Mammary epithelial cell (primary cell): Measurements from ENCODE around the gene ZC3H14.

ENCODE experiments used
- CTCF ChIP-seq, 2 donors: IDR thresholded peaks in 1 of 2; conservative IDR thresholded peaks in 1 of 2; 2 replicates each; pipeline ENCODE4 v1.5.1; 2011 to 2012; ENCODE audit warnings: inconsistent platforms in 2 of 2, low read length in 2 of 2, mild to moderate bottlenecking in 2 of 2, control low read depth in 1 of 2, low read depth in 1 of 2; ENCODE audit not compliant: insufficient read depth in 1 of 2; ENCODE audit errors: extremely low read depth in 1 of 2
- EZH2 ChIP-seq: IDR thresholded peaks from 2 replicates; pipeline ENCODE4 v1.6.1; 2012; ENCODE audit warnings: low read length, inconsistent platforms, borderline replicate concordance

- no peak for TF ChIP-seq EZH2
- no peak for TF ChIP-seq CTCF (conservative IDR thresholded peaks at IDR 0.05 in 1 of 2, IDR thresholded peaks at IDR 0.05 in 1 of 2; ENCODE audit: extremely low read depth in 1 of 2, insufficient read depth in 1 of 2, low read depth in 1 of 2, low read length in 2 of 2)
Observed at GRCh38 chr14:88556581-88556980, 6.3 kb upstream of the ZC3H14 start.
